Epithelial cell of esophagus (primary cell): ENCODE data around the gene DNAH7.
"Not testable (repeated sequence)": the region's sequence is repeated elsewhere in the genome, so short reads cannot be mapped to it uniquely, and the experiment has no call there.

ENCODE experiments used
- DNase-seq: peaks from one replicate; pipeline ENCODE4 v3.0.0; 2010; ENCODE audit warnings: low read depth
- H3K4me3 ChIP-seq: 2 replicates; pipeline ENCODE4 v1.5.1; 2011; ENCODE audit warnings: mild to moderate bottlenecking, low read length, control low read depth
- TF ChIP-seq, protein P1 (sequence below): IDR thresholded peaks from 2 replicates; pipeline ENCODE4 v1.5.1; 2011; ENCODE audit warnings: low read depth, mild to moderate bottlenecking, low read length, control low read depth, inconsistent platforms; ENCODE audit not compliant: insufficient read depth; ENCODE audit errors: missing control alignments

Gene DNAH7

DNA sequence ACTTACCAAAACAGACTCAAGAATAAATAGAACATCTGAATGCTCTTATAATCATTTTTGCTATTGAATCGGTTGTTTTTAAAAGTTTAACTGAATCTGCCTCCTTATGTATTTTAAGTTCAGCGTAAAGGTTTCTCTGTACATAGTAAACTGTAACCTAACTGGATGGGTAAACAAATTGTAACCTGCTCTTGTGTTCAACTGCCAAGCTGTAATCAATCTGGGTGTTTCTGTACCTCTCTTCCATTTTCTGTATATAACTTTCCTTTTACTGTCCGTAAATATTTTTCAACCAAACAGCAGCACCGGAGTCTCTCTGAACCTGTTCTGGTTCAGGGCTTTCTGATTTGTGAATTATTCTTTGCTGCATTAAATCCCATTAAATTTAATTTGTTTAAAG is 27.6 kb upstream of the DNAH7 start:
- H3K4me3 ChIP-seq = no peak overlapping the region
- DNase-seq = no peak
- TF ChIP-seq, protein P1, sequence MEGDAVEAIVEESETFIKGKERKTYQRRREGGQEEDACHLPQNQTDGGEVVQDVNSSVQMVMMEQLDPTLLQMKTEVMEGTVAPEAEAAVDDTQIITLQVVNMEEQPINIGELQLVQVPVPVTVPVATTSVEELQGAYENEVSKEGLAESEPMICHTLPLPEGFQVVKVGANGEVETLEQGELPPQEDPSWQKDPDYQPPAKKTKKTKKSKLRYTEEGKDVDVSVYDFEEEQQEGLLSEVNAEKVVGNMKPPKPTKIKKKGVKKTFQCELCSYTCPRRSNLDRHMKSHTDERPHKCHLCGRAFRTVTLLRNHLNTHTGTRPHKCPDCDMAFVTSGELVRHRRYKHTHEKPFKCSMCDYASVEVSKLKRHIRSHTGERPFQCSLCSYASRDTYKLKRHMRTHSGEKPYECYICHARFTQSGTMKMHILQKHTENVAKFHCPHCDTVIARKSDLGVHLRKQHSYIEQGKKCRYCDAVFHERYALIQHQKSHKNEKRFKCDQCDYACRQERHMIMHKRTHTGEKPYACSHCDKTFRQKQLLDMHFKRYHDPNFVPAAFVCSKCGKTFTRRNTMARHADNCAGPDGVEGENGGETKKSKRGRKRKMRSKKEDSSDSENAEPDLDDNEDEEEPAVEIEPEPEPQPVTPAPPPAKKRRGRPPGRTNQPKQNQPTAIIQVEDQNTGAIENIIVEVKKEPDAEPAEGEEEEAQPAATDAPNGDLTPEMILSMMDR = no peak

DNA sequence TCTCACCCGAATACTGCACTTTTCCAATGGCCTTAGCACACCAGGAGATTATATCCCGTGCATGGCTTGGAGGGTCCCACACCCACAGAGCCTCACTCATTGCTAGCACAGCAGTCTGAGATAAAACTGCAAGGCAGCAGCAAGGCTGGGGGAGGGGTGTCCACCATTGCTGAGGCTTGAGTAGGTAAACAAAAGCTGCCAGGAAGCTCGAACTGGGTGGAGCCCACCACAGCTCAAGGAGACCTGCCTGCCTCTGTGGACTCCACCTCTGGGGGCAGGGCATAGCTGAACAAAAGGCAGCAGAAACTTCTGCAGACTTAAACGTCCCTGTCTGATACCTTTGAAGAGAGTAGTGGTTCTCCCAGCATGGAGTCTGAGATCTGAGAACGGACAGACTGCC is 20.8 kb upstream of the DNAH7 start:
- H3K4me3 ChIP-seq, DNase-seq: not testable (repeated sequence)

DNA sequence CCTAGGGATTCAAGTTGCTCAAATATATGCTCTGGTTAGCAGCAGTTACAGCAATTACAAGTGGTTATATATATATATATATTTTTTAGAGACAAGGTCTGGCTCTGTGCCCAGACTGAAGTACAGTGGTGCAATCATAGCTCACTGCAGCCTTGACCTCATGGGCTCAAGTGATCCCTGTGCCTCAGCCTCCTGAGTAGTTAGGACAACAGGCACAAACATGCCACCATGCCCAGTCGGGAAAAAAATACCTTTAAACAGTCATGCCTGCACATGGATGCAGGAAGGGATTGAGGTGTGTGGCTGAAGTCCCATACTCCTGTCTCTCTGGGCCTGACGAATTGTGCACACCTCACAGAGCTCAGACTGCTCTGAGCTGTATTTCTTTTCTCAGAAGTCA is 19.6 kb upstream of the DNAH7 start:
- DNase-seq = peak; percentile 92
- no peak overlapping the region for H3K4me3 ChIP-seq
- TF ChIP-seq, protein P1 = no peak

DNA sequence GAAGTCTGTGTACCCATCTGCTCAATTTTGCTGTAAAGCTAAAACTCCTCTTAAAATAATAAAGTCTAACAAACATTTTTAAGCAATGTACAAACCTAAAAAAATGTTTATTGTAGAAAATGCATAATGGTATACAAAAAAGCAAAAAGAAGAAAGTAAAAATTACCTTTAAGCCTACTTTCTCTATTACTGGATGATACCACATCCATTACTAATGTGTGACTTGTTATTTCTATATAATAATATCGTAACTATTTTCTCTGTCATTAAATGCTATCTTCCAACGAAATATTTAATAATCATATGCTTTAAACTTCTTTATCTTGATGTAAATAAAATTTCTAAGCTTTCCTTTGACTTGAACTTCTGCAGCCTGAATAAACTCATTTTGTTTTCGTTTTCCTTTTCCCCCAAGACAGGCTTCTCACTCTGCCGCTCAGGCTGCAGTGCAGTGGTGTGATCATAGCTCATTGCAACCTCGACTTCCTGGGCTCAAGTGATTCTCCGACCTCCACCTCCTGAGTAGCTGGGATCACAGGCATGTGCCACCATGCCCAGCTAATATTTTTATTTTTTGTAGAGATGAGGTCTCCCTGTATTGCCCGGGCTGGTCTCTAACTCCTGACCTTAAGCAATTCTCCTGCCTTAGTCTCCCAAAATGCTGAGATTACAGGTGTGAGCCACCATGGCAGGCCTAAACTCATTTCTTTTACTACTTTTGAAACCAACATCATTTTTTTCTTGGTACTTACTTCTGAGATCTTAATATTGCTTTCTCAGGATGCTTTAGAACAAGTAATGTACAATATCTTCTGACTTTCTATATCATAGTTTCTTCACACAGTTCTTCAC is 18.1 kb upstream of the DNAH7 start:
- no peak overlapping the region for H3K4me3 ChIP-seq
- no peak for DNase-seq
- TF ChIP-seq, protein P1 = no peak

DNA sequence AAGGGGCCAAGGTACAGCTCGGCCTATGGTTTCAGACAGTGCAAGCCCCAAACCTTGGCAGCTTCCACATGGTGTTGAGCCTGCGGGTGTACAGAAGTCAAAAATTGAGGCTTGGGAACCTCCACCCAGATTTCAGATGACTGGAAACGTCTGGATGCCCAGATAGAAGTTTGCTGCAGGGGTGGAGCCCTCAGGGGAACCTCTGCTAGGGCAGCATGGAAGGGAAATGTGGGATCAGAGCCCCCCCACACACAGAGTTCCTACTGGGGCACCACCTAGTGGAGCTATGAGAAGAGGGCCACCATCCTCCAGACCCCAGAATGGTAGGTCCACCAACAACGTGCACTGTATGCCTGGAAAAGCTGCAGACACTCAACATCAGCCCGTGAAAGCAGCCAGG is 15.0 kb upstream of the DNAH7 start:
- DNase-seq = no peak
- no peak overlapping the region for H3K4me3 ChIP-seq
- TF ChIP-seq, protein P1 = no peak

DNA sequence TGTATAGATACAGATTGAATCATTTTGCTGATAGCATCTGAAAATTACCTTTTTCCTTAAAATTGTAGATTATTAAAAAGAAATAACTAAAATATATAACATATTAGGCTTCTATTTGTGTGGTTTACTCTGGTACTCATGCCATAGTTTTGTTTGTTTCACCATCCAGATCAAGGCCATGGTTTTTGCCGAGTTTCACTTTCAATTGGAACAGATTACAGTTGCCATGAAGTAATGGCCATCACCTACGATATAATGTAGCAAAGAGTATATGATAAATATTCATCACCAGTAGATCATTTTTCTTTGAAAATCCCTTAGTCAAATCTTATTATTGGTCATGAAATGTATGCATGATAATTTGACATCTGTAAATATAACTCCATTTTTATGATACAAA is 11.9 kb upstream of the DNAH7 start:
- TF ChIP-seq, protein P1 = no peak
- DNase-seq = no peak
- no peak overlapping the region for H3K4me3 ChIP-seq

DNA sequence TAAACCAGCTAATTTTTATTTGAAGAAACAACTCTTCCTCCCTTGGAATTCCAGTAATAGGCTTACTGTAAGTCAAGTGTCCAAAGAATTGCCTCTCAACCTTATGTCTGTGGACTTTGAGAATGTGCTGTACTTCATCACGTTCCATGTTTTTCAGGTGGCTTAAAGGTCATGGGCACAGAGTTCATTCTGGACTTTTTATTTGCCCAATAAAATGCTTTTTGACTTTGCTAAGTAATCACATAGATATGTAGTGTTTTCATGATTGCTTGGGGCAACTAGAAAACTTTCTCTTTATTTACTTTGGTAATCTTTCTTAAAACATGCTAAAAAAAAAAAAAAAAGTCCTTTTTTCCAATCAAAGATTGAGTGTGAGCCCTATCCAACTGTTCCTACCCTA is 10.4 kb upstream of the DNAH7 start:
- DNase-seq = no peak
- H3K4me3 ChIP-seq = no peak overlapping the region
- TF ChIP-seq, protein P1 = no peak
